Stomach (tissue), 4 donors: ENCODE results near the gene HPGD.

Source experiments
- CTCF ChIP-seq, 7 experiments: fragments of 450-650 bp in 4 of 7; fragments of 200-600 bp in 3 of 7; sonication (generic) in 3 of 7; IDR thresholded peaks; one replicate each; pipeline ENCODE4 v1.5.1; 2016 to 2019; ENCODE audit warnings: antibody characterized with exemption in 7 of 7, control low read depth in 2 of 7, mild to moderate bottlenecking in 1 of 7
- POLR2A ChIP-seq, 4 donors: fragments of 450-650 bp; IDR thresholded peaks; one replicate each; pipeline ENCODE4 v1.6.1; 2016; ENCODE audit warnings: antibody characterized with exemption in 4 of 4, control low read depth in 2 of 4, mild to moderate bottlenecking in 1 of 4, moderate library complexity in 1 of 4
- POLR2AphosphoS5 ChIP-seq, 3 donors: sonication (generic); formaldehyde crosslinking; IDR thresholded peaks; one replicate each; pipeline ENCODE4 v1.6.1; 2016; ENCODE audit warnings: antibody characterized with exemption in 3 of 3

- no peak for TF ChIP-seq CTCF (IDR thresholded peaks at IDR 0.05)
- no peak for TF ChIP-seq POLR2AphosphoS5 (IDR thresholded peaks at IDR 0.05)
- TF ChIP-seq POLR2A (IDR thresholded peaks at IDR 0.05) = no peak
Observed at GRCh38 chr4:174553828-174554227, 31.5 kb upstream of the HPGD start.
